Measurements from ENCODE around the gene RPS27. TPM values are rescaled to one million over a fixed set of nuclear protein-coding genes. Genes with fewer than 3 reads are reported as not detected.

The RPS27 gene
- total RNA-seq, 1 experiment from 2014 or later, result 1,095 TPM

DNA sequence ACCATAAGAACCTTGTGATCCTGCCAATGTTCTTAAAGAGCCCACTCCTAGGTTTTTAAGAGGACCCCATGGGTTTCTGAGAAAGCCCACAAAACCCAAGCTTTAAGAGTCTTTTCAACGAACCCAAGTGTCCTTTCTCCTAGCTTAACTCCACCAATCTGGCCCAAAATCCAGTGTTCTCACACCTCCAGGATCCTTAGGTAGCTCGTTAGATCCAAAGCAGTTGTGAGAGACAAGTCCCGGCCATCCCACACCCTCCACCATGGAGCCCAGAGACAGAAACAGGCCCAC lies 45.8 kb upstream of the RPS27 start:
- H3K4me1 ChIP-seq (ENCODE audit: control insufficient read depth, insufficient read depth, low read length), result peaks cover 14% of the 10 kb centered on the region
- peak overlapping the region in 1 of 2 experiments; percentile 77; a peak in 2 of 4 replicates for H3K4me3 ChIP-seq (ENCODE audit: low read depth in 2 of 2, low read length in 2 of 2)
- H3K27me3 ChIP-seq (ENCODE audit: control insufficient read depth, insufficient read depth, low read length), result no peaks in the 10 kb centered on the region
- in situ Hi-C loops (cut with HindIII; ENCODE audit: low pct_unique_long_range_greater_than_20kb, low sequenced_read_pairs), result no loop called here
- DNase-seq (ENCODE audit: low read depth, low spot score), result no peak
- TF ChIP-seq, protein P1, sequence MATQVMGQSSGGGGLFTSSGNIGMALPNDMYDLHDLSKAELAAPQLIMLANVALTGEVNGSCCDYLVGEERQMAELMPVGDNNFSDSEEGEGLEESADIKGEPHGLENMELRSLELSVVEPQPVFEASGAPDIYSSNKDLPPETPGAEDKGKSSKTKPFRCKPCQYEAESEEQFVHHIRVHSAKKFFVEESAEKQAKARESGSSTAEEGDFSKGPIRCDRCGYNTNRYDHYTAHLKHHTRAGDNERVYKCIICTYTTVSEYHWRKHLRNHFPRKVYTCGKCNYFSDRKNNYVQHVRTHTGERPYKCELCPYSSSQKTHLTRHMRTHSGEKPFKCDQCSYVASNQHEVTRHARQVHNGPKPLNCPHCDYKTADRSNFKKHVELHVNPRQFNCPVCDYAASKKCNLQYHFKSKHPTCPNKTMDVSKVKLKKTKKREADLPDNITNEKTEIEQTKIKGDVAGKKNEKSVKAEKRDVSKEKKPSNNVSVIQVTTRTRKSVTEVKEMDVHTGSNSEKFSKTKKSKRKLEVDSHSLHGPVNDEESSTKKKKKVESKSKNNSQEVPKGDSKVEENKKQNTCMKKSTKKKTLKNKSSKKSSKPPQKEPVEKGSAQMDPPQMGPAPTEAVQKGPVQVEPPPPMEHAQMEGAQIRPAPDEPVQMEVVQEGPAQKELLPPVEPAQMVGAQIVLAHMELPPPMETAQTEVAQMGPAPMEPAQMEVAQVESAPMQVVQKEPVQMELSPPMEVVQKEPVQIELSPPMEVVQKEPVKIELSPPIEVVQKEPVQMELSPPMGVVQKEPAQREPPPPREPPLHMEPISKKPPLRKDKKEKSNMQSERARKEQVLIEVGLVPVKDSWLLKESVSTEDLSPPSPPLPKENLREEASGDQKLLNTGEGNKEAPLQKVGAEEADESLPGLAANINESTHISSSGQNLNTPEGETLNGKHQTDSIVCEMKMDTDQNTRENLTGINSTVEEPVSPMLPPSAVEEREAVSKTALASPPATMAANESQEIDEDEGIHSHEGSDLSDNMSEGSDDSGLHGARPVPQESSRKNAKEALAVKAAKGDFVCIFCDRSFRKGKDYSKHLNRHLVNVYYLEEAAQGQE (IDR thresholded peaks at IDR 0.05; ENCODE audit: insufficient read depth in 1 of 2, low read depth in 2 of 2, low read length in 1 of 2), result no peak
- TF ChIP-seq, protein P2, sequence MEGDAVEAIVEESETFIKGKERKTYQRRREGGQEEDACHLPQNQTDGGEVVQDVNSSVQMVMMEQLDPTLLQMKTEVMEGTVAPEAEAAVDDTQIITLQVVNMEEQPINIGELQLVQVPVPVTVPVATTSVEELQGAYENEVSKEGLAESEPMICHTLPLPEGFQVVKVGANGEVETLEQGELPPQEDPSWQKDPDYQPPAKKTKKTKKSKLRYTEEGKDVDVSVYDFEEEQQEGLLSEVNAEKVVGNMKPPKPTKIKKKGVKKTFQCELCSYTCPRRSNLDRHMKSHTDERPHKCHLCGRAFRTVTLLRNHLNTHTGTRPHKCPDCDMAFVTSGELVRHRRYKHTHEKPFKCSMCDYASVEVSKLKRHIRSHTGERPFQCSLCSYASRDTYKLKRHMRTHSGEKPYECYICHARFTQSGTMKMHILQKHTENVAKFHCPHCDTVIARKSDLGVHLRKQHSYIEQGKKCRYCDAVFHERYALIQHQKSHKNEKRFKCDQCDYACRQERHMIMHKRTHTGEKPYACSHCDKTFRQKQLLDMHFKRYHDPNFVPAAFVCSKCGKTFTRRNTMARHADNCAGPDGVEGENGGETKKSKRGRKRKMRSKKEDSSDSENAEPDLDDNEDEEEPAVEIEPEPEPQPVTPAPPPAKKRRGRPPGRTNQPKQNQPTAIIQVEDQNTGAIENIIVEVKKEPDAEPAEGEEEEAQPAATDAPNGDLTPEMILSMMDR (IDR thresholded peaks at IDR 0.05), result no peak
- TF ChIP-seq POLR2AphosphoS5 (IDR thresholded peaks at IDR 0.05; ENCODE audit: low read depth, low read length) (no peak), TCF7L2 (IDR thresholded peaks at IDR 0.05; ENCODE audit: low read depth, low read length) (no peak), SIN3A (IDR thresholded peaks at IDR 0.05; ENCODE audit: borderline replicate concordance, insufficient read depth, low read depth, low read length) (no peak)
- ChIA-PET POLR2A (no interaction called here), CTCF (no interaction called here)
- ATAC-seq, result no peak
- H3K27ac ChIP-seq (ENCODE audit: low read length), result peak overlapping the region; percentile 78
- H3K36me3 ChIP-seq (ENCODE audit: control insufficient read depth, insufficient read depth, low read length), result no peaks in the 10 kb centered on the region; the same call in 1 of the 2 replicates
- no TSS peak for BruUV-seq (replicated peaks)
- intact Hi-C loops (cut with micrococcal nuclease; ENCODE audit: unreplicated experiment), result no loop called here
- no peaks in the 10 kb centered on the region for H3K9me3 ChIP-seq (ENCODE audit: control insufficient read depth, insufficient read depth, low read depth, low read length)

DNA sequence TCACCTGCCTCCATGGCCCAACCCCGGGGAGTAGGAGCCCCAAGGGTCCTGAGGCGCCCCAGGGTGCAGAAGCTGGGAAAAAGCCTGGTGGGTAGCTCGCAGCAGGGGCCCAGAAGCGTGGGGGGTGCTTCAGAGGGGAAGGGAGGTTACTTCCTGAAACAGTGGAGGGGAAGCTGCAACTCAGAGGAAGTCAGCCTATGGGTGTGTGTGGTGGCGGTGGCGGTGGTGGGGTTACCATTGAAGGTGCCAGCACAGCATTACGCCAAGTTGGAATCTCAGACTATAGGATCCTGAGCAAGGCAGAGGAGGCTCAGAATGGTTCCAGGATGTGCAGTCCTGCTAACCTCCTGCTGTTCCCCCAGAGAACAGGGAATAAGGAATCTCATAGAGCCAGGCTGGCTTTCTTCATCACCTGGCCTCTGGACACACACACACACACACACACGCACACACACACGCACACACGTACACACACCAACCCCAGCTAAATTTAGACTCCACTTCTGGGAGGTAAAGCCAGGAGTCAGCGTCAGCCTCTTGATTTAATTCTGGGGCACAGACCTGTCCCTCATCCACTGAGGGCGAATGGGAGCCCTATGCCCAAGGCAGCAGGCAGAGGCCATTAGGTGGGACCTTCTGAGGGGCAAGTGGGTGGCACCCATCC lies 45.3 kb upstream of the RPS27 start:
- TF ChIP-seq, protein P2 (IDR thresholded peaks at IDR 0.05), result no peak
- TF ChIP-seq, protein P1 (IDR thresholded peaks at IDR 0.05; ENCODE audit: insufficient read depth in 1 of 2, low read depth in 2 of 2, low read length in 1 of 2), result no peak
- TF ChIP-seq SIN3A (IDR thresholded peaks at IDR 0.05; ENCODE audit: borderline replicate concordance, insufficient read depth, low read depth, low read length), result no peak
- no peak for TF ChIP-seq POLR2AphosphoS5 (IDR thresholded peaks at IDR 0.05; ENCODE audit: low read depth, low read length)
- TF ChIP-seq TCF7L2 (IDR thresholded peaks at IDR 0.05; ENCODE audit: low read depth, low read length), result no peak
- peak; percentile 20 for ATAC-seq
- no TSS peak for BruUV-seq (replicated peaks)
- CTCF ChIA-PET, result interaction anchor here (0.6 to 1.1 kb wide), 2 partner anchors 42 to 434 kb away, joined by 4 to 7 read pairs; no protein-coding TSS in a partner anchor
- DNase-seq (ENCODE audit: low read depth, low spot score), result no peak
- Histone ChIP-seq H3K27me3 (ENCODE audit: control insufficient read depth, insufficient read depth, low read length) (no peaks in the 10 kb centered on the region), H3K4me3 (ENCODE audit: low read depth in 2 of 2, low read length in 2 of 2) (peak overlapping the region; percentile 77 to 78), H3K4me1 (ENCODE audit: control insufficient read depth, insufficient read depth, low read length) (peaks cover 14% of the 10 kb centered on the region), H3K36me3 (ENCODE audit: control insufficient read depth, insufficient read depth, low read length) (no peaks in the 10 kb centered on the region; the same call in 1 of the 2 replicates), H3K9me3 (ENCODE audit: control insufficient read depth, insufficient read depth, low read depth, low read length) (no peaks in the 10 kb centered on the region), H3K27ac (ENCODE audit: low read length) (peak overlapping the region; percentile 78)
- in situ Hi-C loops (cut with HindIII; ENCODE audit: low pct_unique_long_range_greater_than_20kb, low sequenced_read_pairs), result no loop called here
- intact Hi-C loops (cut with micrococcal nuclease; ENCODE audit: unreplicated experiment), result no loop called here
- POLR2A ChIA-PET, result no interaction called here
